Measurements from ENCODE around the gene MTX1.

DNA sequence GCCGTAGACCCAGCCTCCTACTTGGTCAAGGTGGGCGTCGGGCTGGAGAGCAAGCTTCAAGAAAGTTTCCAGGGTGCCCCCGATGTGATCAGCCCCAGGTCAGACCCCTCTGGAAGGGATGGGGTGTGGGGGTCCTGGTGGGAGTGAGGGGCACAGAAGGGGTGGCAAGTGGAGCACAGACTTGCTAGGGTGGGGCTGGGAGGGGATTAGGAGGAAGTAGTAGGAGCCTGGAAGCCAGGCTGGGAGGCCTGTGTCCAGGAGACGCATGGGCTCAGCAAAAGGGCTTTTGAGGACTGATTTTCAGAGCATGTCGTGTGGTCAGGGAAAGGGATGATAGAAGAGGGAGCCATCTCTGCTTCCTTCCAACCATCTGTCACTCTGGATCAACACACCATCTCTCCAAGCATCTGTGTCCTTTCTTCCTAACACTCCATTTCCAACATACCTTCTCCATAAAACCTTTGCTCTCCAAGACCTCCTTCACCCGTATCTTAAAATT, 26.4 kb upstream of the MTX1 start:
- no peak for TF ChIP-seq POLR2A (IDR thresholded peaks at IDR 0.05)
- no peak for TF ChIP-seq CTCF (IDR thresholded peaks at IDR 0.05)
